SK-N-SH (cell line): ENCODE results near the gene MFSD8.

Experiments
- EP300 ChIP-seq, 2 experiments: IDR thresholded peaks; 2 replicates each; pipeline versions ENCODE4 v1.4.0 to v1.6.1; 2012; ENCODE audit warnings: borderline replicate concordance in 1 of 2, low read depth in 1 of 2, low read length in 1 of 2
- EZH2phosphoT487 ChIP-seq: fragments of 200-600 bp; sonication (generic); IDR thresholded peaks from 2 replicates; pipeline ENCODE4 v1.6.1; 2017; ENCODE audit warnings: low read depth, mixed run types, mild to moderate bottlenecking, antibody characterized with exemption, moderate library complexity, borderline replicate concordance
- GABPA ChIP-seq: IDR thresholded peaks from 2 replicates; pipeline ENCODE4 v1.4.0; 2012; ENCODE audit warnings: low read depth, mild to moderate bottlenecking
- GATA2 ChIP-seq: sonication (generic); formaldehyde crosslinking; IDR thresholded peaks from 2 replicates; pipeline ENCODE4 v1.5.0; 2020; ENCODE audit warnings: mild to moderate bottlenecking, missing genetic modification reagents
- JUND ChIP-seq: IDR thresholded peaks from 2 replicates; pipeline ENCODE4 v1.4.0; 2012
- POLR2AphosphoS5 ChIP-seq: IDR thresholded peaks from 2 replicates; pipeline ENCODE4 v1.6.1; 2012; ENCODE audit warnings: low read depth, low read length
- RAD21 ChIP-seq: IDR thresholded peaks from 2 replicates; pipeline ENCODE4 v1.6.1; 2012; ENCODE audit warnings: mild to moderate bottlenecking, low read length
- RXRA ChIP-seq: IDR thresholded peaks from 2 replicates; pipeline ENCODE4 v1.4.0; 2012; ENCODE audit warnings: low read depth, mild to moderate bottlenecking, borderline replicate concordance
- TF ChIP-seq, protein P1 (sequence below): fragments of 200-600 bp; sonication (generic); IDR thresholded peaks from 2 replicates; pipeline ENCODE4 v1.6.1; 2017; ENCODE audit warnings: antibody characterized with exemption, mild to moderate bottlenecking, moderate library complexity
- TF ChIP-seq, protein P2 (sequence below): IDR thresholded peaks from 2 replicates; pipeline ENCODE4 v1.4.0; 2012; ENCODE audit warnings: low read depth
- TF ChIP-seq, protein P3 (sequence below): IDR thresholded peaks from 2 replicates; pipeline ENCODE4 v1.4.0; 2012; ENCODE audit warnings: low read depth, borderline replicate concordance

DNA sequence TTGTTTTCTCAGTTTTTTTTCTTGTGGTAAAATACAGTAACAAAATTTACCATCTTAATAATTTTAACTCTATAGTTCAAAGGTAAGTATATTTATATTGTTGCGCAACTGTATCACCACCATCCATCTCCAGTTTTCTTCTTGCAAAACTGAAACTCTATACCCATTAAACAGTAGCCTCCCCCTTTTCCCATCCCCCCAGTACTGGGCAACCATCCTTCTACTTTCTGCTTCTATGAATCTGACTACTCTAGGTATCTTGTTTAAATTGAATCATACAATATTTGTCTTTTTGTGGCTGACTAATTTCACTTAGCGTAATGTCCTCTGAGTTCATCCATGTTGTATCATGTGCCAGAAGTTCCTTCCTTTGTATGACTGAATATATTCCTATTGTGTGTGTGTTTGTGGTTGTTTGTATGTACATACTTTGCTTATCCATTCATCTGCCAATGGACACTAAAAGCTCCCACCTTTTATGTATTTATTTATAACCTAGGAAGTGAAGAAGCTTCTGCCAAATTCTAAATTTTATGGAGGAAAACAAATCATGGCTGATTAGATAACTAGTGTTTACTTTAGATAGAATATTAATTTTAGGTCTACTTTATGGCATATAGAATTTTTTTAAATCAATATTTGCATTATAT is 10.3 kb upstream of the MFSD8 start:
- TF ChIP-seq GABPA (no peak), RAD21 (no peak), POLR2AphosphoS5 (no peak), EP300 (IDR thresholded peaks at IDR 0.05; ENCODE audit: borderline replicate concordance in 1 of 2, low read depth in 1 of 2, low read length in 1 of 2) (no peak), EZH2phosphoT487 (no peak), JUND (no peak), GATA2 (CRISPR knock-in tag) (no peak), RXRA (no peak)
- TF ChIP-seq, protein P1, sequence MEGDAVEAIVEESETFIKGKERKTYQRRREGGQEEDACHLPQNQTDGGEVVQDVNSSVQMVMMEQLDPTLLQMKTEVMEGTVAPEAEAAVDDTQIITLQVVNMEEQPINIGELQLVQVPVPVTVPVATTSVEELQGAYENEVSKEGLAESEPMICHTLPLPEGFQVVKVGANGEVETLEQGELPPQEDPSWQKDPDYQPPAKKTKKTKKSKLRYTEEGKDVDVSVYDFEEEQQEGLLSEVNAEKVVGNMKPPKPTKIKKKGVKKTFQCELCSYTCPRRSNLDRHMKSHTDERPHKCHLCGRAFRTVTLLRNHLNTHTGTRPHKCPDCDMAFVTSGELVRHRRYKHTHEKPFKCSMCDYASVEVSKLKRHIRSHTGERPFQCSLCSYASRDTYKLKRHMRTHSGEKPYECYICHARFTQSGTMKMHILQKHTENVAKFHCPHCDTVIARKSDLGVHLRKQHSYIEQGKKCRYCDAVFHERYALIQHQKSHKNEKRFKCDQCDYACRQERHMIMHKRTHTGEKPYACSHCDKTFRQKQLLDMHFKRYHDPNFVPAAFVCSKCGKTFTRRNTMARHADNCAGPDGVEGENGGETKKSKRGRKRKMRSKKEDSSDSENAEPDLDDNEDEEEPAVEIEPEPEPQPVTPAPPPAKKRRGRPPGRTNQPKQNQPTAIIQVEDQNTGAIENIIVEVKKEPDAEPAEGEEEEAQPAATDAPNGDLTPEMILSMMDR: no peak
- TF ChIP-seq, protein P2, sequence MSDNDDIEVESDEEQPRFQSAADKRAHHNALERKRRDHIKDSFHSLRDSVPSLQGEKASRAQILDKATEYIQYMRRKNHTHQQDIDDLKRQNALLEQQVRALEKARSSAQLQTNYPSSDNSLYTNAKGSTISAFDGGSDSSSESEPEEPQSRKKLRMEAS: no peak
- TF ChIP-seq, protein P3, sequence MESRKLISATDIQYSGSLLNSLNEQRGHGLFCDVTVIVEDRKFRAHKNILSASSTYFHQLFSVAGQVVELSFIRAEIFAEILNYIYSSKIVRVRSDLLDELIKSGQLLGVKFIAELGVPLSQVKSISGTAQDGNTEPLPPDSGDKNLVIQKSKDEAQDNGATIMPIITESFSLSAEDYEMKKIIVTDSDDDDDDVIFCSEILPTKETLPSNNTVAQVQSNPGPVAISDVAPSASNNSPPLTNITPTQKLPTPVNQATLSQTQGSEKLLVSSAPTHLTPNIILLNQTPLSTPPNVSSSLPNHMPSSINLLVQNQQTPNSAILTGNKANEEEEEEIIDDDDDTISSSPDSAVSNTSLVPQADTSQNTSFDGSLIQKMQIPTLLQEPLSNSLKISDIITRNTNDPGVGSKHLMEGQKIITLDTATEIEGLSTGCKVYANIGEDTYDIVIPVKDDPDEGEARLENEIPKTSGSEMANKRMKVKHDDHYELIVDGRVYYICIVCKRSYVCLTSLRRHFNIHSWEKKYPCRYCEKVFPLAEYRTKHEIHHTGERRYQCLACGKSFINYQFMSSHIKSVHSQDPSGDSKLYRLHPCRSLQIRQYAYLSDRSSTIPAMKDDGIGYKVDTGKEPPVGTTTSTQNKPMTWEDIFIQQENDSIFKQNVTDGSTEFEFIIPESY: no peak
